Astrocyte of the hippocampus (primary cell): ENCODE results near the gene HDHD2.
"Not testable (repeated sequence)": the region's sequence is repeated elsewhere in the genome, so short reads cannot be mapped to it uniquely, and the experiment has no call there.

ENCODE experiments used
- DNase-seq: peaks from one replicate; pipeline ENCODE4 v3.0.0; 2011; ENCODE audit warnings: low read depth, low spot score

HDHD2 gene

GRCh38 chr18:47150029-47150823 lies at the start of gene HDHD2:
Gene HDHD2 (minus strand): TSS chr18:47150500. CDS start chr18:47136439, 14,061 bp downstream.
- peak; percentile 93 for DNase-seq

GRCh38 chr18:47195961-47196360 lies 45.7 kb upstream of the HDHD2 start:
- not testable (repeated sequence) for DNase-seq

DNA sequence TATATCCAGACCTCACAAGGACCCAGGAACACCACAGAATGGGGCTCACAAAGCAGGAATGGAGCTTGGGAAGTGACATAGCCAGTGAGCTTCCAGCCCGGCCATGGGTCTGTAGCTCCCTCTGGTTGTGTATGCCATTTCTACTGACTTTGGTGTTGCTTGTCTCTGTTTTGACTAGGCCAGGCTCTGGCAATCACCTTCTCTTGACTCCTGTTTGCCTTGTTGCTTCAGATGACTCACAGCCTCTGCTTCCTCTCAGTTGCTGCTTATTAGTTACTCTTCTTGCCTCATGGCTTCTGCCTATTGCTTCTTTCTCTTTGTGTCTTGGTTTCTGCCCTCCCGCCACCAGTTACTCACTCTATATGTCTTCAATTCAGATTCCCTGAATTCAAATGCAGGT lies 41.7 kb upstream of the HDHD2 start:
- DNase-seq = peak; percentile 5

DNA sequence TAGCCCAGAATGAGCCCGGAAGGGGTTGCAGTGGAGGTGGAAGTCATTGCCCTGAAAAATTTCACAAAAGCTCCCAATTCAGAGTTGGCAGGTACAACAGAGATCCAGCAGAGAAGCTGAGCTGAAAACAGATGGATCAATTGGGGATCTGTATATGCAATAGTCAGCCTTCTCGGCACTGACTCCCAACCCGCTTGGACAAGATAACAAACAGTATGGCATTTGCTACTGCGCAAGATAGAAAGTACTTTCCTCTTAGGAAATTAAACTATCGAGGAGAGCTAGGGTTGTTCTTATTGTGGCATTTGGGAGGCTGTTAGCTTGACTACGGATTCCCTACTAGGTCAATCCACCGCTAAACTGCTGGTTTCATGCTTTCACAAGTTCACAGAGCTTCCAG lies 37.4 kb upstream of the HDHD2 start:
- DNase-seq = no peak

GRCh38 chr18:47184419-47185050 lies 34.2 kb upstream of the HDHD2 start:
- no peak for DNase-seq

GRCh38 chr18:47182156-47182555 lies 31.9 kb upstream of the HDHD2 start:
- not testable (repeated sequence) for DNase-seq

DNA sequence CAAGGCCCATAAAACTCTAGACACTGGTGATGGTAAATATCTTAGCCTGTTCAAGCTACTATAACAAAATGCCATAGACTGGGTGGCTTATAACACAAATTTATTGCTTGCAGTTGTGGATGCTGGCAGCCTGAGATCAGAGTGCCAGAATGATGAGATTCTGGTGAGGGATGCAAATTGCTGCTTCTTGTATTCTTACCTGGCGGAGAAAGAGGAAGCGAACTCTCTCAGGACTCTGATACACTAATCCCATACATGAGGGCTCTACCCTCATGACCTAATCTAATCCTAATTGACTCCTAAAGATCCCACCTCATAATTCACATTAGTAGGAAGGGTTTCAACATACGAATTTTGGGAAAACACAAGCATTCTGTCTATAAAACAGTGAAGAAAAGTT lies 30.5 kb upstream of the HDHD2 start:
- DNase-seq = no peak

DNA sequence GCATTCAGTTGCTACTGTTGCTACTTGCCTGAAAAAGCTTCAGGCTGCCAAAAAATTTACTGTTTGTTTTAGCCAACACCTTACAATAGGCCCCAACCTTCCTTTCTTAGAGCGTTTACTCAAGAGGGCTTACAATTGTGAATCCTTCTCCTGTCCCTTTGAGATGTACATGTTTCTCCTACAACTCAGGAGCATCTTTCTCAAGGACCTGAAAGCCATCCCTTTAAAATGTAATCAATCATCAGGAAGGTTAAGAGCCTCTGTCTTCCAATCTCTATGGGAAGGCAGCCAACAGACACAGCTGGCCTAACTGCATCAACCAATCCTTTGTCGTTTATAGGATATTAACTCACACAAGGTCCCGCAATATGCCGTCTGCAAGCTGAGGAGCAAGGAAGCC lies 29.2 kb upstream of the HDHD2 start:
- no peak for DNase-seq

DNA sequence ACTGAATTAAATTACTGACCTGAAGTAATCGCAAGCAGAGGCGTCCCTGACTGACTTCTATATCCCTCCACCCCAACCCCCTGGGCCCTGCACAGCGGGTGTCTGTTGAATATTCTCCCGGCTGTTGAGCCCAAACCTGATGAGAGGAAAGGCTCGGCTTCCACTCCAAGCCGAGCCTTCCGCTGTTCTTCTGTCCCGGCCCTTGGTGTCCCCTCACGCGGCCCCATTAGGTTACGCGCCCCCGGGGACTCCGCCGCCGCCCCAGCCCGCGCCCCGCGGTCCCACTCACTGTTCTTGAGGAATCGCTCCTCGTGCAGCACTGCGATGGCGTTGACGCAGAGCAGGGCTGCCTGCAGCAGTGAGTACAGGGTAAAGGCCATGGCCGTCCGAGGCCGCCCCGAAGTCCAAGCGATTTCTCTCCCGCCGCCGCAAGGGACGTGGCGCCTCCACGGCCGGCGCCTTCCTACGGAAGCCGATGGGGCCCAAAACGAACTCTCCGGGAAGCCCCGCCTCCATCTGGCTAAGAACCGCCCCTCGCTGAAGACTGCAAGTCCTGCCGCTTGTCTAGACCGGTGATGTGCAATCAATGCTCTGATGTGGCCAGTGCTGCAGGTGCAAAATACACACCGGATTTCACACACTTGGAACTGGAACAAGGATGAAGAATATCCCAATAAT lies 25.7 kb upstream of the HDHD2 start, which contains the start of gene IER3IP1:
IER3IP1 (minus strand) TSS at position 467 of the 678 bp plus-strand sequence; CDS start at position 380, 87 bp downstream.
- DNase-seq = peak; percentile 96

GRCh38 chr18:47175283-47175897 lies 25.1 kb upstream of the HDHD2 start:
- no peak for DNase-seq

- no peak for DNase-seq
These were observed 24.3 kb upstream of the HDHD2 start for GRCh38 chr18:47174545-47175116.

DNA sequence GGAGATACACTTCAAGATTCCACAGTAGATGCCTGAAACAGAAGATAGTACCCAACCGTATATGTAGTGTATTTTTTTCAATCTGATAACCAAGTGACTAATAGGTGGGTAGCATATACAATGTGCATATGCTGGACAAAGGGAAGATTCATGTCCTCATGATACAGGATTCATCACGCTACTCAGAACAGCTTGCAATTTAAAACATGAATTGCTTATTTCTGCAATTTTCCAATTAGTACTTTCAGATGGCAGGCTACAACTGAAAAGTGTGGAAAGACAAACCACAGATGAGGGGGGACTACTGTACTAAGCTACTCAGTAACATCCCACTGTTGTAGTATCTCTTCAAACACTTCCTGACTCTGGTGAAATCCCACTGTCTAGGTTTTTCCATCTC lies 22.2 kb upstream of the HDHD2 start:
- DNase-seq = no peak

GRCh38 chr18:47168913-47169312 lies 18.6 kb upstream of the HDHD2 start:
- DNase-seq = no peak

- no peak for DNase-seq
These were observed 18.2 kb upstream of the HDHD2 start for GRCh38 chr18:47168509-47168908.

GRCh38 chr18:47166294-47166693 lies 16.0 kb upstream of the HDHD2 start:
- DNase-seq = no peak

GRCh38 chr18:47163241-47163640 lies 12.9 kb upstream of the HDHD2 start:
- DNase-seq = peak; percentile 27

GRCh38 chr18:47160256-47160655 lies 10.0 kb upstream of the HDHD2 start:
- DNase-seq = no peak

DNA sequence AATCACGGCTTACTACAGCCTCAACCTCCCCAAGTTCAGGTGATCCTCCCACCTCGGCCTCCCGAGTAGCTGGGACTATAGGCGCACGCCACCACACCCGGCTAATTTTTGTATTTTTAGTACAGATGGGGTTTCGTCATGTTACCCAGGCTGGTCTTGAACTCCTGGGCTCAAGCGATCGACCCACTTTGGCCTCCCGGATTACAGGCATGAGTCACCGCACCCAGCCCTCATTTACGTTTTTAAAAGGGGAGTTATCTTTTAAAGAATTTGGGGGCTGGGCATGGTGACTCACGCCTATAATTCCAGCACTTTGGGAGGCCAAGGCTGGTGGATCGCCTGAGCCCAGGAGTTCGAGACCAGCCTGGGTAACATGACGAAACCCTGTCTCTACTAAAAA lies 8.1 kb upstream of the HDHD2 start:
- DNase-seq = peak; percentile 16

GRCh38 chr18:47151439-47151838 lies 1.1 kb upstream of the HDHD2 start:
- no peak for DNase-seq

DNA sequence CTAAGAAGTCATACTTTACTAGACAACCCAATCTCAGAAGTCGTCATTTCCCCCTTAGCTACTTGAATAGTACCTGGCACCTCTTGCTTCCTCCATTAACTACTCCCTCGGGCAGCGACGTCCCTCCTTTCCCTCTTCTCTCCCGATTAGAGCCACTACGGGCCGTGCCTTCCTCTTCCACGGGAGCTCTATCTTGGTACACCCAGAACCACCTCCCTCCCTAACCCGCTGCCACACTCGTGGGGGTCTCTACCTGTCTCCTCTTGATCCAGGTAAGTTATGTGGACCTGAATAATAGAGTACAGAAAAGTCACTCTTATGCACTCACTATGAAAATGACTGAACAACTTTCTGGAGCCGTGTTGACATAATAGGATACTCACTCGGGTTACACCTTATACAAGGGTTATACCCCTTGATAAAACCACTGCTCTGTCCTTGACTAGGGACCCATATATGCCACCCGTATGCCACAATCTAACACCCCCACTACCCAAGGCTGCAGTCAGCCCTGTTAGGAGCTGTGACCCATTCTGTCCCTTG lies 595 bp upstream of the HDHD2 start:
- DNase-seq = no peak

- DNase-seq = no peak
These were observed 757 bp downstream of the HDHD2 start for GRCh38 chr18:47149457-47150028.
